Hepatocyte (in vitro differentiated cells): ENCODE data around the gene MSANTD3. TPM values are rescaled to one million over a fixed set of nuclear protein-coding genes. Genes with fewer than 3 reads are reported as not detected.
A peak's percentile ranks its signal among the peaks of the same experiment; 100 is the strongest.

ENCODE experiments used
- DNase-seq: peaks from one replicate; pipeline ENCODE4 v3.0.0-alpha.2; 2016; ENCODE audit warnings: low spot score
- H2AFZ ChIP-seq: fragments of 200-600 bp; sonication (generic); 2 replicates; pipeline ENCODE4 v1.6.0; 2016; ENCODE audit warnings: antibody characterized with exemption, mild to moderate bottlenecking
- H3K27ac ChIP-seq: fragments of 200-600 bp; sonication (generic); 2 replicates; pipeline ENCODE4 v1.5.1; 2016; ENCODE audit warnings: mild to moderate bottlenecking
- H3K27me3 ChIP-seq: fragments of 200-600 bp; sonication (generic); 2 replicates; pipeline ENCODE4 v1.6.1; 2016
- H3K36me3 ChIP-seq: fragments of 200-600 bp; sonication (generic); replicated peaks from 2 replicates; pipeline ENCODE4 v1.5.1; 2016; ENCODE audit warnings: low read depth; ENCODE audit not compliant: insufficient read depth
- H3K4me1 ChIP-seq: fragments of 200-600 bp; sonication (generic); 2 replicates; pipeline ENCODE4 v1.5.1; 2016; ENCODE audit warnings: mild to moderate bottlenecking, moderate library complexity; ENCODE audit not compliant: insufficient read depth
- H3K4me2 ChIP-seq: fragments of 200-600 bp; sonication (generic); 2 replicates; pipeline ENCODE4 v1.6.0; 2016
- H3K4me3 ChIP-seq: fragments of 200-600 bp; sonication (generic); 2 replicates; pipeline ENCODE4 v1.5.1; 2016; ENCODE audit warnings: mild to moderate bottlenecking
- H3K79me2 ChIP-seq: fragments of 200-600 bp; sonication (generic); 2 replicates; pipeline ENCODE4 v1.6.0; 2017; ENCODE audit warnings: mild to moderate bottlenecking
- H3K9me2 ChIP-seq: fragments of 200-600 bp; sonication (generic); replicated peaks from 2 replicates; pipeline ENCODE4 v1.6.0; 2017; ENCODE audit warnings: mild to moderate bottlenecking; ENCODE audit not compliant: insufficient read depth
- H3K9me3 ChIP-seq: fragments of 200-600 bp; sonication (generic); 2 replicates; pipeline ENCODE4 v1.5.1; 2016; ENCODE audit warnings: low read depth, mild to moderate bottlenecking
- H4K20me1 ChIP-seq: fragments of 200-600 bp; sonication (generic); 2 replicates; pipeline ENCODE4 v1.6.0; 2016; ENCODE audit warnings: mild to moderate bottlenecking; ENCODE audit not compliant: insufficient read depth, poor library complexity, severe bottlenecking
- EZH2 ChIP-seq: fragments of 200-600 bp; sonication (generic); IDR thresholded peaks from 2 replicates; pipeline ENCODE4 v1.6.1; 2016; ENCODE audit warnings: antibody characterized with exemption, mild to moderate bottlenecking, borderline replicate concordance
- EZH2phosphoT487 ChIP-seq: fragments of 200-600 bp; sonication (generic); IDR thresholded peaks from one replicate; pipeline ENCODE4 v1.6.1; 2018; ENCODE audit warnings: antibody characterized with exemption, mild to moderate bottlenecking, low read depth, moderate library complexity; ENCODE audit not compliant: unreplicated experiment, severe bottlenecking
- WGBS: methylation state at CpG from one replicate; pipeline ENCODE4 v1.1.6; 2016; ENCODE audit warnings: low lambda C conversion rate; ENCODE audit errors: missing lambda C conversion rate; 5-methylcytosine and 5-hydroxymethylcytosine counted together
- polyA plus RNA-seq: library from polyadenylated mRNA; unstranded; fragments of >200 nt; fragmentation: Nextera tagmentation; extraction: Ambion mirVana; gene quantifications from 2 replicates; pipeline ENCODE4 v1.2.1, GENCODE V29; 2016
- total RNA-seq: library from RNA; depleted of rRNA; stranded (reverse); fragments of >200 nt; gene quantifications from 2 replicates; pipeline ENCODE4 v1.2.3, GENCODE V29; 2014
- TF ChIP-seq, protein P1 (sequence below): fragments of 200-600 bp; sonication (generic); IDR thresholded peaks from 2 replicates; pipeline ENCODE4 v1.5.1; 2016; ENCODE audit warnings: antibody characterized with exemption, mild to moderate bottlenecking; ENCODE audit not compliant: poor library complexity

Gene MSANTD3
- total and polyA plus RNA-seq, 2 experiments from 2014 or later = 33.4 to 42.2 TPM

DNA sequence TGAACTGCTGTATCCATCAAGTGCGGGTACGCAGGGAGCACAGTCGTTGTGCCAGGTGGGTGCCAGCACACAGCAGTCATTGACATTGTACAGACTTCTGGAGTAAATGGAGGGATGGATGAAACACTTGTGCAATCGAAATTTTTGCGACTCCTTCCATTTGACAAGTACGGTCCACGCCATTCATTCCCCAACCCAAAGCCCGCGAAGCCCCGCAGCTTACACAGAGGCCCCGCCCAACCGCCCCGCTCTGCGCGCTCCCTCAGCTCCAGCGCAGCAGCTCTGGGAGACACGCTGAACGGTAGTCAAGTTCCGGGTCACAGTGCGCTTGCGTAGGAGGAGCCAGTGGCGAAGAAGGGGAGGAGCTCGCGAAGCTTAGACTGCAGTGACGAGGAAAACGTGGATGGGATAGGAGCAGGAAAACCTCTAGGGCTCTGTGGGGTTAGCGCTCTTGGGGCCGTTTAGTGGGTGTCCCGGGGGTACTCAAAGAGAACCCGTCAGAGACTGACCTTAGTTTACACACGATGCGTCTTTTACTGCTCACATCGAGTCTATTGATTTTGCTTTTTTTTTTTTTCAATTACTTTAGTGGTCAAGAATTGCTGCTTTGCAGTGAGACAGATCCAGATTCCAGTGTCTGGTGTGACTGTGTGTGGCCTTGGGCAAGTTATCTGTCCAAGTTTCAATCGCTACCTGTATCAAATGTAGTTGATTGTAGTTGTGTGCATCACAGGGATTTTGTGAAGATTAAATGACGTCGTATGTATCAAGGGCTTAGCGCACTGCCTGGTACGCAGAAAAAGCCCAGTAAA lies 15.3 kb upstream of the MSANTD3 start:
- TF ChIP-seq, protein P1, sequence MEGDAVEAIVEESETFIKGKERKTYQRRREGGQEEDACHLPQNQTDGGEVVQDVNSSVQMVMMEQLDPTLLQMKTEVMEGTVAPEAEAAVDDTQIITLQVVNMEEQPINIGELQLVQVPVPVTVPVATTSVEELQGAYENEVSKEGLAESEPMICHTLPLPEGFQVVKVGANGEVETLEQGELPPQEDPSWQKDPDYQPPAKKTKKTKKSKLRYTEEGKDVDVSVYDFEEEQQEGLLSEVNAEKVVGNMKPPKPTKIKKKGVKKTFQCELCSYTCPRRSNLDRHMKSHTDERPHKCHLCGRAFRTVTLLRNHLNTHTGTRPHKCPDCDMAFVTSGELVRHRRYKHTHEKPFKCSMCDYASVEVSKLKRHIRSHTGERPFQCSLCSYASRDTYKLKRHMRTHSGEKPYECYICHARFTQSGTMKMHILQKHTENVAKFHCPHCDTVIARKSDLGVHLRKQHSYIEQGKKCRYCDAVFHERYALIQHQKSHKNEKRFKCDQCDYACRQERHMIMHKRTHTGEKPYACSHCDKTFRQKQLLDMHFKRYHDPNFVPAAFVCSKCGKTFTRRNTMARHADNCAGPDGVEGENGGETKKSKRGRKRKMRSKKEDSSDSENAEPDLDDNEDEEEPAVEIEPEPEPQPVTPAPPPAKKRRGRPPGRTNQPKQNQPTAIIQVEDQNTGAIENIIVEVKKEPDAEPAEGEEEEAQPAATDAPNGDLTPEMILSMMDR = no peak
- TF ChIP-seq EZH2phosphoT487 (no peak), EZH2 (no peak)
- no peaks in the 10 kb centered on the region for H3K27me3 ChIP-seq
- H3K9me3 ChIP-seq = no peaks in the 10 kb centered on the region
- H3K4me2 ChIP-seq = peak overlapping the region; percentile 85
- H3K9me2 ChIP-seq = no peaks in the 10 kb centered on the region
- H3K4me3 ChIP-seq = peak overlapping the region; percentile 51
- H3K4me1 ChIP-seq = peaks cover 5% of the 10 kb centered on the region
- no peaks in the 10 kb centered on the region for H3K79me2 ChIP-seq
- DNase-seq = peak; percentile 96
- H3K27ac ChIP-seq = peak overlapping the region; percentile 54
- H2AFZ ChIP-seq = peak overlapping the region; percentile 89
- H4K20me1 ChIP-seq = no peaks in the 10 kb centered on the region
- WGBS = 21% methylated on average over 38 of the region's 38 CpGs
- H3K36me3 ChIP-seq = no peaks in the 10 kb centered on the region

DNA sequence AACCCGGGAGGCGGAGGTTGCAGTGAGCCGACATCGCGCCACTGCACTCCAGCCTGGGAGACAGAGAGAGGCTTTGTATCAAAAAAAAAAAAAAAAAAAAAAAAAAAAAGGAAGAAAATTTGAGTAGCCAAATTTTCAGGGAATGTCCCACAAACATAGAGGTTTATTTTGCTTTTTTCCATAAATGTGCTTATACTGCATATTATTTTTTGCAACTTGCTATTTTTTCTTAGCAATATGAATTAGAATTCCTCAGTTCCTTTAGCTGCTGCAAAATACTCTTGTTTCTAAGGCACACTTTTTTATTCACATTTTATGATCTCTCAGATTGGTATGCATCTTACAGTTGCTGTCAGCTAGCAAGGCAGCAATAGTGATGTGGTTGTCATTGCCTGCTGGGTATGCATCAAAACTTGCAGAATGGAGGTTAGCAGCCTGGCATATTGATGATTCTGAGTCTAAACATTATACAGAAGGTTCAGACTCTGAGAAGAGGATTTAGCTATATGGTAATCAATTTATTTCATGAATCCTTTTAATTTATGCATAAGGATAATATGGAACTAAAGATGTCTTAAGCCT lies 13.0 kb upstream of the MSANTD3 start:
- H4K20me1 ChIP-seq = no peaks in the 10 kb centered on the region
- H3K36me3 ChIP-seq = no peaks in the 10 kb centered on the region
- H3K4me2 ChIP-seq = no peak overlapping the region
- no peaks in the 10 kb centered on the region for H3K27me3 ChIP-seq
- H3K4me1 ChIP-seq = peaks cover 5% of the 10 kb centered on the region
- DNase-seq = no peak
- H3K27ac ChIP-seq = no peak overlapping the region
- H3K9me2 ChIP-seq = no peaks in the 10 kb centered on the region
- H3K4me3 ChIP-seq = no peak overlapping the region
- WGBS = 94% methylated on average over 5 of the region's 5 CpGs
- H3K9me3 ChIP-seq = no peaks in the 10 kb centered on the region
- H2AFZ ChIP-seq = no peak overlapping the region
- TF ChIP-seq EZH2phosphoT487 (no peak), EZH2 (no peak)
- TF ChIP-seq, protein P1 = no peak
- H3K79me2 ChIP-seq = no peaks in the 10 kb centered on the region

DNA sequence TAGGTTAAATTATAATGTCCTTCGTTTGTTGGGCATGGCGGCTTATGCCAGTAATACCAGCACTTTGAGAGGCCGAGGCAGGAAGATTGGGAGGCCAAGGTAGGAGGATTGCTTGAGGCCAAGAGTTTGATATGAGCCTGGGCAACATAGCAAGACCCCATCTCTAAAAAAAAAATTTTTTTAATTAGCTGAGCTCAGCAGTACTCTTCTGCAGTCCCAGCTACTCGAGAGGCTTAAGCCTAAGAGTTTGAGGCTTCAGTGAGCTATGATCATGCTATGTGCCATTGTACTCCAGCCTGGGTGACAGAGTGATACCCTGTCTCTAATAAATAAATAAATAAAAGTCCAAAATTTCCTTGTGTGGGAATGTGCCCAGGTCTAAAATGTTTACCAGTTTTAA lies 9.1 kb upstream of the MSANTD3 start:
- Histone ChIP-seq H3K27me3 (no peaks in the 10 kb centered on the region), H3K4me3 (no peak overlapping the region), H2AFZ (no peak overlapping the region)

More for the DNA sequence above, 9.1 kb upstream of the MSANTD3 start:
- Histone ChIP-seq H3K9me2 (no peaks in the 10 kb centered on the region), H4K20me1 (no peaks in the 10 kb centered on the region), H3K4me1 (no peaks in the 10 kb centered on the region), H3K36me3 (no peaks in the 10 kb centered on the region), H3K79me2 (no peaks in the 10 kb centered on the region), H3K4me2 (no peak overlapping the region), H3K9me3 (no peaks in the 10 kb centered on the region), H3K27ac (no peak overlapping the region)
- no peak for DNase-seq
- WGBS = 78% methylated on average over 4 of the region's 4 CpGs
- TF ChIP-seq EZH2 = no peak
- TF ChIP-seq, protein P1 = no peak
- TF ChIP-seq EZH2phosphoT487 = no peak
